SKM-1 (cell line): ENCODE measurements around the gene PRR13.
"Not testable (repeated sequence)": the region's sequence is repeated elsewhere in the genome, so short reads cannot be mapped to it uniquely, and the experiment has no call there.

ENCODE experiments used
- DNase-seq: peaks from one replicate; lab custom pipeline; 2025; ENCODE audit not compliant: unreplicated experiment; lab: John Stamatoyannopoulos, UW

Gene PRR13

DNA sequence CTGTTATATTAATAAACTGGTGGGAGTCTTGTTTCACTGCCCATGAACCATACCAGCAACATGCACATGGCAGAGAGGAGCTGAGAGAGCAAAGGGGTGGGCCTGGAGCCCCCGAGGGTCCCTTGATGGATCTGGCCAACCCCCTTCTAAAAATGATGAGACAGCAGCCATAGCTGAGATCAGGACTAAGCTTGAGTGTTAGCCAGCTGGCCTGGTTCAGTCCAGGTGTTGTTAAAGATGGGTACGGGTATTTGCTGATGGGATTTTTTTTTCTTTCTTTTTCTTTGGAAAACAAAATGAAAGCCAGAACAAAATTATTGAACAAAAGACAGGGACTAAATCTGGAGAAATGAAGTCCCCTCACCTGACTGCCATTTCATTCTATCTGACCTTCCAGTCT is 26.3 kb downstream of the PRR13 start:
- DNase-seq = no peak

DNA sequence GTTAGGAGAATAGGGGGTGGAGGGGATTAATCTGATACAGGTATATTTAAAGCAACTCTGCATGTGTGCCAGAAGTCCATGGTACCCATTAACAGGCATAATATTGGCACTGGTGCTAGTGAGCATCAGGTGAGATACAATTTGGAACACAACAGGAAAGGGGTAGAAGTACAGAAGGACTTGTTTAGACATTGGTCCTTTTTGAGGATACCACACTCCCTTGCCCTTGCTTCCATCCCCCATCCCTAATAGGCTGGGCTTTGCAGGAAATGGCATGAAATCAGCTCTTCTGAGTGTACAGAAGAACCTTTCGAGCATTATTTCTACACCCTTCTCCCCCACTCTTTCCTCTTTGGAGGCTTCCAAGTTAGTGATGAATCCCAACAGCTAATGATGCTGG is 26.7 kb downstream of the PRR13 start:
- DNase-seq = no peak

DNA sequence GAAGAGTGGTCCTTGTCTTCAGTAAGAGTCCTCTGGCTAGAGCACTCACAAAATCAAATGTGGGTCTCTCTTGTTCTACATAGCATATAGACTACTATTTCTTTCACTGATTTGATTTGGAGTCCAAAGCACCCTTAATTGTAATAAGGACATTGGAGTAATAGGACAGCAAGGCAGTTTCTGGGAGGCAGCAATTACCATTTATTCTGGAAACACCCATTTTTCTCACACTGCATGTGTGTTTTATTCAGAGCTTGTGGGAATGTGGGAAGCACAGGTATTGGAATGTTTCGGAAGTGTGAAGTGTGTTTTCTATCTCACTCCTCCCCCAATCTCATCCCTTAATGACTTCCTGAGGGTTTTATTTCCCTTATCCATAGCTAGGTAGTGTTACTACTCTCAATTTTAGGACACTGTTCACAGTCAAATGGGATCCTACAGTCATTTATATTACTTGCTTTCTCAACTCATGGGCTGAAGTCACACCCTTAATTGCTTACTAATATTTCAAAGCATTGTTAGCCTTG is 30.6 kb downstream of the PRR13 start:
- no peak for DNase-seq

DNA sequence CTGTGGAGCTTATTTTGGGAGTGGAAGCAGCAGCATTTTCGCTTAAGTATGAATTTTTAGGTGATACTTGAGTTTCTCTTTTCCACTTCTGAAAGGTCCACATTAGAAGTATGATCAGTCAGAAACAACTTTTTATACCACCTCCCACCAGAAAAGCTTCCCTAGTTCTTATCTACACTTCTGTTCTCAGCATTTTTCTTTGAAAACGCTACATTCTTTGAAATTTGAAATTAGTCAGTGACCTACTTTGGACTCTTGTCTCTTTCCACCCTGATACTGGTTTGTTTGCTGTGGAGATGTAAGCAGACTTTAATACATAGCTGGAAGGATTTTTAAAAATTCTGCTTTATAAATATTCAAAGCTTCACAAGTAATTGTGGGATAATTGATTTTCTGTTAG is 32.5 kb downstream of the PRR13 start:
- DNase-seq = no peak

DNA sequence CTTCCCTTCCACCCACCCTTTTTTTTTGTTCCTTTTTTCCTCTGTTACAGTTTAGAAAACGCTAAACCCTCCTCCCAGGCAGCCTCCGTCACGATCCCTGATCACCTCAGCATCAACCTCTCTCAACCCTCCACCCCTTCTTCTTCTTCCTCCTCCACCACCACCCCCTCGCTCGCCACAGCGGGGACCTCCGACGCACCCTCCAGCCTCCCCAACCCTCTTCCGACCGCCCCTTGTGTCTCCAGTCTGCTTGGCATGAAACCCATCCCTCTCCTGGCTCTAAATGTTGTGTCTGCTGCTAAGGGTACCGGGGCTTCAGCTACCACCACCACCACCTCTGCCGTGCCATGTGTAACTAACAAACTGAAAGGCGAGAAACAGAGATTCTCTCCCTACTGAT is 33.3 kb downstream of the PRR13 start:
- DNase-seq = no peak

DNA sequence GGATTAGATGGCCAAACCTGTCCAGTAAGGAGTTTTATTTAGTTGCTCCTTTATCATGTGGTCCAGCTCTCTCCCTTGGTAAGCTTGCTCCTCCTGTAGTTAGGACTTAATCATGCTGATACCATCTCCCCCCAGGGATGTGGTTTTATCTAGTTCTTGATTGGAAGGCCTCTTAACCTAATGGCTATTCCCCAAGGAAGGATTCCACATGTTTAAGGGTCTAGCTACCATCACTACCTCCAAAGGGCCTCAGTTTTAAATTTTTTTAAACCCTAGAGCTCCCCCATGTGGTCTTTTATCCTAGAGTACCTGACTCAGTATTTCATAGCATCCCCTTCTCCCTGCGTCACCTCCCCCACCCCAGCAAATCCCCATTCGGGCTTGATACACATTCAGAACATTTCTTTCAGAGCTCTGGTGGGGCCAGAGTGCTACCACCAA is 35.3 kb downstream of the PRR13 start:
- DNase-seq = no peak

DNA sequence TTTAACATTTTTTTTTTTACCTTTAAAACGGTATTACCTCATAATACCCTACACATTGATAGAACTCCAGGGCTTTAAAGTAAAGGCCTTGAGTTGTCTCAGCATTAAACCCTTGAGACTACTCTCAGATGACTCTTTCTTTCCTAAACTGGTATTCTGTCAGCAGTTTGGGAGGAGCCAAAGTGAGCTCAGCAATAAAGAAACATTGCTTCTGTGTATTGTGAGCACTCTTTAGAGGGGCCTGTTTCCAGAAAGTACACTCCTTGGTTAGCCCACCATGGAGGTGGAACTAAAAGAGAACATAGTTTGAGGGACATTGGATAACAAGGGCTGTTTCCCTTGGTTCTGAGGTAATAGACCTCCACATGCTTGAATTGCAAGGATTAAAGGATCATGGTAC is 37.3 kb downstream of the PRR13 start:
- no peak for DNase-seq

DNA sequence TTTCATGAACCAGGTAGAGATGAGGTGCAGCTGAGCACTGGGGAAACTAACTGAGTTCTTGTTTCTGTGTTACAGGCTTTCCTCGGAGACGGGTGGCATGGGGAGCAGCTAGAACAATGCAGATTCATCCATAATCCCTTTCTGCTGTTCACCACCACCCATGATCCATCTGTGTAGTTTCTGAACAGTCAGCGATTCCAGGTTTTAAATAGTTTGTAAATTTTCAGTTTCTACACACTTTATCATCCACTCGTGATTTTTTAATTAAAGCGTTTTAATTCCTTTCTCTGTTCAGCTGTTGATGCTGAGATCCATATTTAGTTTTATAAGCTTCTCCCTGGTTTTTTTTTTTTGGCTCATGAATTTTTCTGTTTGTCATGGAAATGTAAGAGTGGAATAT is 37.8 kb downstream of the PRR13 start:
- DNase-seq = no peak

DNA sequence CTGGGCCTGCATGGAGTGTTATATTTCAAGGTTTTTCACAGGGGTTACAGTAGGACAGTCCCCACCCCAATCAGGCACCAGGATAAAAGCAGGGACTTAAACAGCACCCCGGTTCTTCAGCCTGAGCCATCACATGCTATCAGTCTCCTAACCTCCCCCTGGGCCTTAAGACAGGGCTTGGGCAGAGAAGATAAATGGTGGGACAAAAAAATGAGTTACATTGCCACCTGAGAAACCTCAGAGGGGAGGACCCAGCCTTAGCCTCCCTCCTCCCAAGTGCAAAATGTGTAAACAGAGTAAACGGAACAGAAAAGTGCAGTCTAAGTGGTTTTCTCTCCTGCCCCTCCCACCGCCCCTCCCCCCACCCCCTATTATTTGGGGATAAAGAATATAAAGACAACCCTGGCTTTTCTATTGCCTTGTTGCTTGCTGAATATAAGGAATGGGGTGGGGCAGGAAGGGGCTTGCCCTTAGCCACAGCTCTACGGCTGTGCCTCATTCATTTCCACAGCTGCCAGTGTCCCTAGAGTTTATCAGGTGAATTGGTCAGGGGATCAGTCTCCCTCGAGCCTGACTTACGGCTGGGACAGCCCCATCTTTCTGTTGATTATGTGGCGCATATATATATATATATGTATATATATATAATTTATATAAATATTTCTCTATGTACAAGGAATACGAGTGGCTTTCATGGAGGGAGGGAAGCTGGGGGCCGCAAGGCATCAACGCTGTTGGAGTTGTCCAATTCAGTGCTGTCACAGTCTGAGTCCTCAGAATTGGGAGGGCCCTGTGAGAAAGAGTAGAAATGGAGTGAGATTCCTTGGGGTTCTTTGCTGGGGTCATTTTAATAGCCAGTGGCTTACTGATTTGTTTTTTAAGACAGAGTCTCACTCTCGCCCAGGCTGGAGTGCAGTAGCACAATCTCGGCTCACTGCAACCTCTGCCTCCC is 39.2 kb downstream of the PRR13 start:
- no peak for DNase-seq

DNA sequence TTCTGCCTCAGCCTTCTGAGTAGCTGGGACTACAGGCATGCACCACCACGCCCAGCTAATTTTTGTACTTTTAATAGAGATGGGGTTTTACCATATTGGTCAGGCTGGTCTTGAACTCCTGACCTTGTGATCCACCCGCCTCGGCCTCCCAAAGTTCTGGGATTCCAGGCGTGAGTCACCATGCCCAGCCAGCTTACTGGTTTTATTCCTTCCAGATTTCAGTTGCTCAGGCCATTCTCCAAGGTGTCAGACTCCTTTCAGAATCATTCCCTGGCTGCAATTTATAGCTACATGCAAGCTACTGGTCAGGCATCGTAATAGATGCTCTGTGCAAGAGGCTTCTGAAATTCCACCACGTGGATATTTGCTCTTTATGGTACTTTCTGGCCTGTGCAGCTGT is 39.9 kb downstream of the PRR13 start:
- DNase-seq = not testable (repeated sequence)

DNA sequence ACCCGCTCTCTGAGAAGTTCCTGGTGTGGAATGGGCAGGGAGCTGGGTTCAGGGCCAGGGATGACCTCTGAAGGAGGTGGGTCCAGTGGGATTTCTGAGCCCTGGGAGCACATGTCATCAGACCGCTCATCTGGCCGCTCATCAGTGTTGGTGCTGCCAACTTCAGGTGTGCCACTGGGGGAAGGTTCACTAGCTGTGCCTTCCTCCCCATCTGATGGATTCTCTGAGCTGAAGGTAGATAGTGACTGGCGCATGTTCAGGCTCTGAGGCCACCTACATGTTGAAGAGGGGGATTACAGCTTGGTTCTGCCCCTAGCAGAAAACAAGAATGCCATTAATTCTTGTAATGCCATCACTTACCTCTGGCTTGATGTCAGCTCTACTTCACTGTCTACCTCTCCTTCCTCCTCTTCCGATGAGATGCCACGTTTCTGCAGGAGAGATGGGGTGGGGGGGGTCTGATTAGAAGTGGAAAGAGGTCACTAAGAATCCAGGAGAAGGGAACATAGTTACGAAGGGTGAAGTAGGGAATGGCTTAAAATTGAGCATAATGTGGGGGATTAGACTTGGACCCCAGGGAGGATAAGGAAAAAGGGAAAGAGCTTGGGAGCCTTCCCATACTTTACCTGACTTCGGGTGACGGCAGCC is 40.5 kb downstream of the PRR13 start:
- DNase-seq = no peak

DNA sequence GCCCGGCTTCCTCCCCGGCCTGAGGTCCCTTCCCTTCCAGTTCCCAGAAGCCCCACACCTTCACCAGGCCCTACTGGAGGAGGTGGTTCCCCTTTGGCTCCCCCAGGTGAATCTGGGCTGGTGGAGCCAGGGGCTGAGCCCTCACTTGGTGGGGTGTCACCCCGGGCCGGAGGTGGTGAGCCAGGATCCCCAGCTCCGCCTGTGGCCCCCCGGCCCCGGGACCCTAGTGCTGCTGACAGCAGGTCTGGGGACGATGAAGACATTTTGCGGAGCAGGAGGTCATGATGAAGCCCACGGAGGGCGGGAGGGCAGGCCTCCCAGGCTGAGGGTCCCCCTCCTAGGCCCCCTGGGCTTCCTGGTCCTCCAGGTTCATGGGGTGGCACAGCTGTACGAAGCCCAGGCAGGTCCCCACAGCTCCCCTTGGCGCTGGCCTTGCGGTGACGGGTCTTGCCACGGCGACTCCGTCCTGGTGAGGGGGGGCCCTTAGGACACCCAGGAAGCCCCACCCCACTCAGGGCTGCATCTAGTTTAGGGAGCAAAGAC is 41.2 kb downstream of the PRR13 start:
- no peak for DNase-seq

DNA sequence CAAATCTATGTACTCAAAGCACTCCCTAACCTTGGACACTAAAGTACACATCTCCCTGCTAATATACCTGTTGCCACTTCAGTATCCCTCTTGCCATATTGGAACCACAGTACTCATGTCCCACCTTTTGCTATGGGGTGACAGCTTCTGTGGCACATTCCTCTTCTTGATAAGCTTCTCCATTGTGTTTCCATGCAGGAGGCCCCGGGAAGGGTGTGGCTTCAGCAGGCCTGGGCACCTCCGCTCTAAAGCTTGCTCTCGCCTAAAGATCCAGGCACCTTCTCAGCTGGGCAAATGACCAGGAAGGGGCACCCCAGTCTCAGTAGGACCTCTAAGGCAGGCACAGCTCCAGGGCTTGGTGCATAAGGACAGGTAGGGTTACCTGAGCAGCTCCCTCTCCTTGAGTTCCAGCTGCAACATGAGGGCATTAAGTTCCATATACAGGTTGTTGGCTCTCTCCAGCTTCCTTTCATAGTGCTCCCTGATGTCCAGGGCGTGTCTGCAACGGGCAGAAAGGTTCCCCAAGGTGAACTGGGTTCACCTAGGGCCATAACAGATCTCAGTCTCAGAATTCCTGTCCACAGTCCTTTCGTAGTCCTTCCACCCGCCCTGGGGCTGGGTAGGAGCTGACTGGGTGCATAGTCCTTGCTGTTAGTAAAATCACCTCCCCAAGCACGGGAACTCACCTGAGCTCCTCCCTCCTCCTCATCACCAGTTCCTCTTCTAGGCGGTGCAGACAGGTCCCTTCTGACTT is 41.9 kb downstream of the PRR13 start:
- DNase-seq = no peak

DNA sequence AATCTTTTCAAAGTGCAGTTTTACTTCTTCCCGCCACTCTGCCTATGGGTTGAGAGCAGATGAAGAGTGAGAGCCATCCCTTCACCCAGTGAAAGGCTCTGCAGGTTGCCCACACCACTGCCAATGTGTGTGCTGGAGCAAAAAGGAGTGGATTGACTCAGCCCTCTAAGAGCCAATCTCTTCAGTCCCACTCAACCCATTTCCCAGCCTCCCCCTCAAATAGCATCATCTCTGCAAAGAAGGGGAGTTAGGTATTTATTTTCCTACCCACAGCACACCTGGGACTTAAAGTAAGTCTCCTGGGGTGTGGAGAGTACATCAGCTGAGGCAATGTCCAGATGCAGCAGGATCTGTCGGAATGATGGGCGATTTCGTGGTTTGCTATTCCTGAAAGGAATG is 42.4 kb downstream of the PRR13 start:
- DNase-seq = no peak

DNA sequence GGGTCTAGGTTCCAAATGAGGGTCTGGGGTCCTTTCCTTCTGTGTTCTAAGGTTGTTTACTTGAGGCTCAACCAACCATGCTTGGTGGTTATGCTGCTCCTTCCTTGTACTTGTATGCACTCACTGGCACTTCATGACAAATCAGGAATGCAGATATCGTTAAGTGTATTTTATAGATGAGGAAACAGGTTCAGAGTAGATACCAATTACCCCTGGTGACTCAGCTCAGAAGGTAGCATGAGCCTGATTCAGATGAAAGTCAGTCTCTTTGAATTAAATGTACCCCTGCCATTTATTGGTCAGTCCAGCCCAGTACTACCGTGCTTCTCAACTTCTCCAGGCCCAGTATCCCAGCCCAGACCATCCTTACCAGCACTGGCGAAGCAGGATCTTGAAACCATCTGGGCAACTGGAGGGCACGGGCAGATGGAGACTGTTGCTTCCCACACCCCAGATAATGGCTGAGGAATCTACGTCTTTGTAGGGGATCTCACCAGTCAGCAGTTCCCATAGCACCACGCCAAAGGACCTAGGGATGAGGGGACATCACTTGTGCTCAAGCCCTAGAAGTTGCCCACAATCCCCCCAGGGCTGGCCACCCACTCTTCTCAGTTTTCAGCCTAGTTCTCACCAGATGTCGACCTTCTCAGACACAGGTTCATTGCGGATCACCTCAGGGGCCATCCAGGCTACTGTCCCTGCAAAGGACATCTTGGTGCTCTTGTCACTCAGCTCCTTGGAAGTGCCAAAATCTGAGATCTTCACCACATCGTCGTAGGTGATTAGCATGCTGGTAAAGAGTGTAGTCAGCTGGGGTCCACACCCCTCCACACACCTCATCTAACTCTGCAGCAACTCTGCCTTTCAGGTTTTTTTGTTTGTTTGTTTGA is 43.4 kb downstream of the PRR13 start:
- no peak for DNase-seq

DNA sequence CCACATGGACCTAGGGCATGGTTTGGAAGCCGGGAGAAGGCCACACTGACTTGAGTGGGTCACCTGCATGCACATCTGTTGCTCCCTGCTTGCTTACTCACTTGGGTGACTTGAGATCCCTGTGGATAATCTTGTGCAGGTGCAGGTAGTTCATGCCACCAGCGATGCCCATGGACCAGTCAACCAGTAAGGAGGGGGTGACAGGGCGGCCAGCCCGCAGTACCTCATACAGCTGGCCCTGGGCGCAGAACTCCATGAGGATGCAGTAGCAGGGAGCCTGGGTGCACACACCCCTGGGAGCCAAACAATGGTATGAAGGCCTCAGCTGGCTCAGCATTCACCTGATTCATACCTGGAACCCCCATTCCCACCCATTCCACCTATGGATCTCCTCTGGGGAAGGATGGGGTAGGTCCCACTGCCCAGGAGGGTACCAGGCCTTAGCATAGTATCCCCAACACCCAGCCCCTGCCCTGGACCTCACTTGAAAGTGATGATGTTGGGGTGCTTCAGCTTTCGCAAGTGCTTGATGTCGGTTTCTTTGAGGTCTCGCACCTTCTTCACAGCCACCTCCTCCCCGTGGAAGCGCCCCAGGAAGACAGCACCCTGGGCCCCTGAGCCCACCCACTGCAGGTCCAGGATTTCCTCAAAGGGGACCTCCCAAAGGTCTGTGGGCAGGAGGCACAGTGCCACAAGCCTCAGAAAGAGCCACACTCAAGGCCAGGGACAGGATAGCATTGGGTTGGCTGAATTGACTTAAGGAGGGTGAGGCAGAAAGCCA is 44.6 kb downstream of the PRR13 start:
- DNase-seq = no peak

DNA sequence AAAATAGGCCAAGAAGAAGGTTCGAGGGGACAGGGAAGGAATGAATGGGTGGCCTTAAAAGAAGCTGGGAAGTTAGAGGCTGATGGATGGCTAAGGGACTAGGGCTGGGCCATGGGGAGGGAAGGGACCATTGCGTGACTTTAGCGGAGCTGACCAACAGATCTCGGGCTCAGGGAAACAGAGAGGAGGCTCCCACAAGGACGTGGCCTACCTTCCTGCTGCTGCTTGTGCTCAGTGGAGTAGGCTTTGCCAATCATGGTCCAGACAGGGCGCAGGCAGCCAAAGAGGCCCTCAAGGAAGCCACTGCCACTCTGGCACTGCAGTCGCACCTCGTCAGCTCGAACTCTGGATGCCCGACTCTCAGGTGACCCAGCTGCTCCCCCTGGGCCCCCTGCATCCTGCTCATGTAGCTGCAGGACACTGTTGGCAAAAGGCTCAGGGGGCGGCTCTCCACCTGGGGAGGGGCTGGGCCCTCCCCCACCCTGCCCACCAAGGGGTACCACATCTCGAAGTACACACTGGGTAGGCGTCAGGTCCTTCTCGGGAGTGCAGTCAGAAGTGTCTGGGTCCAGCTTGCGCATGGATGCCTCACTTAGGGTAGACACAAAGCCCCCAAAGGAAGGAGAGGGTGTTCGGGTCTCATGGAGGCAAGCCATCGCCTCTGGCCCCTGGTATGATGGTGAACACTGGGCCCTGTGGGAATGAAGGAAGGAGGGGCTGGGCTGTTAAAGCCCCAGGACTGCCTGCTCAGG is 45.4 kb downstream of the PRR13 start:
- no peak for DNase-seq

DNA sequence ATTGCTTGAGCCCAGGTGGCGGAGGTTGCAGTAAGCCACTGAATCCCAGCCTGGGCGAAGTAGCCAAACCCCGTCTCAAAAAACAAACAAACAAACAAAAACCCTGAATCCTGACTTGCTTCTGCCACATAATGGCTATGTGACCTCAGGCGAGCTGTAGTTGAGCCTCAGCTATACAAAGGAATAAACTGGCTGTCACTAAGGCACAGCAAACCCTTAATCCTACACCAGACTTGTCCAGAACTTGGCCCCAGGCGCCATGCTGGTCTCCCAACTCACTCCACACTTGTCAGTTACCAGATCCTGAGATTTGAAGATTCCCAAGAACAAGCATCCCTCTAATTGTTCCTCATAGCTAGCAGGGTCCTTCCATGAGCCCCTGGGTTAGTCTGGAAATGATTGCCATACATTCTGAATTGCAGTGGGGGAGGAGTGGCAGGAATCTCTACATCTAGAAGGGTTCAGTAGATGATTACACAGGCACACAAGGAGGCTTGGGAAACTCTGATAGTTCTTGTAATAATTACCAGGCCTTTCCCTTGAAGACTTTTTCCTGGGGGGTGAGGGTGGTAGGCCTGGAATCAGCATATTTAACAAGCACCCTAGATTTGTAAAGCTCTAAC is 47.8 kb downstream of the PRR13 start:
- no peak for DNase-seq
